Smooth muscle cell (in vitro differentiated cells): ENCODE measurements around the gene GLIPR1. TPM values are rescaled to one million over a fixed set of nuclear protein-coding genes. Genes with fewer than 3 reads are reported as not detected.

Experiments used
- DNase-seq: peaks from one replicate; lab custom pipeline; 2025; ENCODE audit not compliant: unreplicated experiment; lab: John Stamatoyannopoulos, UW
- H2AFZ ChIP-seq: fragments of 200-600 bp; sonication (generic); 2 replicates; pipeline ENCODE4 v1.6.0; 2016; ENCODE audit warnings: antibody characterized with exemption, low read depth, mild to moderate bottlenecking
- H3F3A ChIP-seq: fragments of 200-600 bp; sonication (generic); 2 replicates; pipeline ENCODE4 v1.6.0; 2017; ENCODE audit warnings: antibody characterized with exemption, low read depth
- H3K27ac ChIP-seq: fragments of 200-600 bp; sonication (generic); 2 replicates; pipeline ENCODE4 v1.5.1; 2016; ENCODE audit warnings: low read depth, mild to moderate bottlenecking
- H3K27me3 ChIP-seq: fragments of 200-600 bp; sonication (generic); 2 replicates; pipeline ENCODE4 v1.6.1; 2016; ENCODE audit warnings: low read depth, mild to moderate bottlenecking
- H3K36me3 ChIP-seq: fragments of 200-600 bp; sonication (generic); 2 replicates; pipeline ENCODE4 v1.5.1; 2016; ENCODE audit warnings: low read depth
- H3K4me1 ChIP-seq: fragments of 200-600 bp; sonication (generic); 2 replicates; pipeline ENCODE4 v1.5.1; 2016; ENCODE audit warnings: low read depth
- H3K4me2 ChIP-seq: fragments of 200-600 bp; sonication (generic); 2 replicates; pipeline ENCODE4 v1.6.0; 2016; ENCODE audit warnings: mild to moderate bottlenecking
- H3K4me3 ChIP-seq: fragments of 200-600 bp; sonication (generic); 2 replicates; pipeline ENCODE4 v1.5.1; 2016; ENCODE audit warnings: mild to moderate bottlenecking
- H3K79me2 ChIP-seq: fragments of 200-600 bp; sonication (generic); 2 replicates; pipeline ENCODE4 v1.6.0; 2016; ENCODE audit warnings: low read depth, mild to moderate bottlenecking
- H3K9ac ChIP-seq: fragments of 200-600 bp; sonication (generic); 2 replicates; pipeline ENCODE4 v1.6.0; 2016; ENCODE audit warnings: low read depth
- H3K9me3 ChIP-seq: fragments of 200-600 bp; sonication (generic); replicated peaks from 2 replicates; pipeline ENCODE4 v1.5.1; 2016; ENCODE audit warnings: low read depth
- H4K20me1 ChIP-seq: fragments of 200-600 bp; sonication (generic); 2 replicates; pipeline ENCODE4 v1.6.0; 2016; ENCODE audit warnings: low read depth
- CTCF ChIP-seq: fragments of 200-600 bp; sonication (generic); IDR thresholded peaks from 2 replicates; pipeline ENCODE4 v1.5.1; 2017; ENCODE audit warnings: borderline replicate concordance, mild to moderate bottlenecking, antibody characterized with exemption; ENCODE audit not compliant: insufficient read depth, poor library complexity, severe bottlenecking
- WGBS: methylation state at CpG from one replicate; pipeline ENCODE4 v1.1.7; 2016; ENCODE audit warnings: low lambda C conversion rate; 5-methylcytosine and 5-hydroxymethylcytosine counted together
- polyA plus RNA-seq: library from polyadenylated mRNA; unstranded; fragments of >200 nt; fragmentation: Nextera tagmentation; extraction: Ambion mirVana; gene quantifications from 2 replicates; pipeline ENCODE4 v1.2.1, GENCODE V29; 2016
- total RNA-seq: library from RNA; depleted of rRNA; stranded (reverse); fragments of >200 nt; gene quantifications from 2 replicates; pipeline ENCODE4 v1.2.3, GENCODE V29; 2014

The GLIPR1 gene
- total and polyA plus RNA-seq, 2 experiments from 2014 or later, result 199 to 200 TPM

GRCh38 chr12:75479963-75480461 lies 543 bp upstream of the GLIPR1 start:
- Histone ChIP-seq H4K20me1 (peaks cover 4% of the 10 kb centered on the region), H2AFZ (peak overlapping the region; percentile 9), H3K79me2 (peaks cover 39% of the 10 kb centered on the region), H3F3A (peaks cover 26% of the 10 kb centered on the region), H3K36me3 (no peaks in the 10 kb centered on the region), H3K9me3 (no peaks in the 10 kb centered on the region), H3K4me2 (peak overlapping the region; percentile 88), H3K27me3 (no peaks in the 10 kb centered on the region), H3K4me3 (peak overlapping the region; percentile 50), H3K27ac (peak overlapping the region; percentile 92), H3K9ac (peak overlapping the region; percentile 86), H3K4me1 (peaks cover 22% of the 10 kb centered on the region)
- DNase-seq, result no peak
- no peak for TF ChIP-seq CTCF
- WGBS, result 23% methylated on average over 2 of the region's 2 CpGs

GRCh38 chr12:75481013-75481705 lies 604 bp downstream of the GLIPR1 start:
- peak overlapping the region; percentile 88 for H3K4me2 ChIP-seq
- peaks cover 24% of the 10 kb centered on the region for H3K4me1 ChIP-seq
- TF ChIP-seq CTCF, result no peak
- 48% methylated on average over 5 of the region's 5 CpGs for WGBS
- peak overlapping the region; percentile 50 for H3K4me3 ChIP-seq
- H3K27ac ChIP-seq, result peak overlapping the region; percentile 92
- H4K20me1 ChIP-seq, result peaks cover 10% of the 10 kb centered on the region
- H3K9me3 ChIP-seq, result no peaks in the 10 kb centered on the region
- peak overlapping the region; percentile 80 for H3K9ac ChIP-seq
- H3F3A ChIP-seq, result peaks cover 26% of the 10 kb centered on the region
- no peak for DNase-seq
- H2AFZ ChIP-seq, result no peak overlapping the region
- H3K79me2 ChIP-seq, result peaks cover 47% of the 10 kb centered on the region
- H3K36me3 ChIP-seq, result no peaks in the 10 kb centered on the region
- H3K27me3 ChIP-seq, result no peaks in the 10 kb centered on the region

DNA sequence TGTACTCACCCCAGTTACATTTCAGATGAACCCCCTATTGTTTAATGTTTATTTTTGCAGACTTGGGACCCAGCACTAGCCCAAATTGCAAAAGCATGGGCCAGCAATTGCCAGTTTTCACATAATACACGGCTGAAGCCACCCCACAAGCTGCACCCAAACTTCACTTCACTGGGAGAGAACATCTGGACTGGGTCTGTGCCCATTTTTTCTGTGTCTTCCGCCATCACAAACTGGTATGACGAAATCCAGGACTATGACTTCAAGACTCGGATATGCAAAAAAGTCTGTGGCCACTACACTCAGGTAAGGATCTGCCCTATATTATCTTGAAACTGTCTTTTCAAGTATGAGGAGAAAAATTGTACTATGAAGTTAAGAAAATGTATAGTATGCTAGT lies 1.2 kb downstream of the GLIPR1 start:
- WGBS, result 54% methylated on average over 4 of the region's 4 CpGs
- DNase-seq, result no peak

More for the DNA sequence above, 1.2 kb downstream of the GLIPR1 start:
- H2AFZ ChIP-seq, result no peak overlapping the region
- no peak for TF ChIP-seq CTCF
- peak overlapping the region; percentile 88 for H3K4me2 ChIP-seq
- peaks cover 10% of the 10 kb centered on the region for H4K20me1 ChIP-seq
- H3K79me2 ChIP-seq, result peaks cover 54% of the 10 kb centered on the region
- no peaks in the 10 kb centered on the region for H3K27me3 ChIP-seq
- peaks cover 26% of the 10 kb centered on the region for H3K4me1 ChIP-seq
- peak overlapping the region; percentile 50 for H3K4me3 ChIP-seq
- no peaks in the 10 kb centered on the region for H3K36me3 ChIP-seq
- peak overlapping the region; percentile 92 for H3K27ac ChIP-seq
- H3K9ac ChIP-seq, result peak overlapping the region; percentile 80
- peaks cover 26% of the 10 kb centered on the region for H3F3A ChIP-seq
- H3K9me3 ChIP-seq, result no peaks in the 10 kb centered on the region
